HG03521 (cell line): Measurements from ENCODE around the gene ZNF77.
"Not testable (repeated sequence)": the region's sequence is repeated elsewhere in the genome, so short reads cannot be mapped to it uniquely, and the experiment has no call there.

Experiments
- ATAC-seq: cut with Tn5 transposase; IDR thresholded peaks from one replicate; pipeline ENCODE4 v1.9.1; 2021; ENCODE audit warnings: mild to moderate bottlenecking, moderate library complexity; ENCODE audit not compliant: unreplicated experiment

Gene ZNF77

DNA sequence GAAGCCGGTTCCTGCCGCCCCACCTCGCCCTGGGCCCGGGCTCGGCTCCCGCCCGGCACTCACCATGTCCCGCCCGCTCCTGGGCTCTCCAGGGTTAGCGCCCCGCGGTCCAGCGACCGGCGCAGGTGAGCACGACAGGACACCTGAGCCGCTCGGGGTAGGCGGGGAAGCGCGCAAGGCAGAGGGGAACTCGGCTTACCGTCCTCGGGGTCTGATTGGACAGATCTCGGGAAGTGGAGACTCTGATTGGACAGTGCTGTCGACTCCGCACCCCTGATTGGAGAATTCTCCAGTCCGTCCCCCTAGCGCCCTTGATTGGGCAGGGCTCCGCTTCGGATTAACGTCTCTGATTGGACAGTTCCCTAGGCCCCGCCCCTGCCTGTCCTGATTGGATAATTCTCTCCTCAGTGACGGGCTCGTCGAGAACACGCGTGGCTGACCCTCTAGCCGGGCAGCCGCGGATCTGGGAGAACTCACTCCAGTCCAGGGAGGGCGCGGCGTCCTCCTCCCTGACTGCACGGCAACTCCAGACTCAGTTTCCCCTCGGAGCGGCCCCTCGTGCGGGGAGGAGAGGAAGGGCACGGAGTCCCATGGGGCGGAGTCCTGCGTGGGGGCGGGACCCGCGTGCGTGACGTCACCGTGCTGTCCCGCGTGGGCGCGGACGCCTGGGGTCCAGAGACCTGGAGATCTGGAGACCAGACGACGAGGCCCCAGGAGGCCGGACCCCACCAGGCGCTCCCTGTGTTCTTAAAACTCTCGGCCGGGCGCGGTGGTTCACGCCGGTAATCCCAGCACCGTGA lies at the start of gene ZNF77:
TSS of gene ZNF77 (minus strand) at position 197 of the 800 bp plus-strand sequence. CDS start at position 66, 131 bp downstream.
- peak; percentile 95 for ATAC-seq

DNA sequence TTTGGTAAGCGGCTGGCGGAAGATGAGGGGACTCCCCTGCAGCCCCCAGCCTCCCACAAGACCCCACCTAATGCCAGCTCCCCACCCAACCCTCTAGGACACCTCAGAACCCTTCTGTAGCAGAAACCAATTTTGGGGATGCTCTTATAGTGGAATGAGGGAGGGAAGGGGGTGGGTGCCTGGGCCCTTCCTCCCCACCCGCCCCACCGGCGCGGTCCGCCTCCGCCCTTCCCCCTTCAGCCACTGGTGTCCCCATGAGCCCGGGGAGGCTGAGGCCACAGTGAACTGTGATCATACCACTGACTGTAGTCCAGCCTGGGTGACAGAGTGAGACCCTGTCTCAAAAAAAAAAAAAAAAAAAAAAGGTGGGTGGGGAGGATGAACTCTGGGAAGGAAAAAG lies 48.8 kb upstream of the ZNF77 start:
- ATAC-seq, result no peak

DNA sequence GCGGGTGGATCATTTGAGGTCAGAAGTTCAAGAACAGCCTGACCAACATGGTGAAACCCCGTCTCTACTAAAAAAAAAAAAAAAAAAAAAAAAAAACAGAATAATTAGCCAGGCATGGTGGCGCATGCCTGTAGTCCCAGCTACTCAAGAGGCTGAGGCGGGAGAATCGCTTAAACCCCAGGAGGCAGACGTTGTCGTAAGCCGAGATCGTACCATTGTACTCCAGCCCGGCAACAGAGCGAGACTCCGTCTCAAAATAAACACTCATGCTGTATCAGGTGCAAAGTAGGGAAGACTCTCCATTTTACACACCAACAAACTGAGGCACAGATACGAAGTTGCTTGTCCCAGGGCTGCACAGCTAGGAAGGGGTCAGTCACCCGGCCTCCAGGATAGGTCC lies 48.2 kb upstream of the ZNF77 start:
- ATAC-seq, result no peak

DNA sequence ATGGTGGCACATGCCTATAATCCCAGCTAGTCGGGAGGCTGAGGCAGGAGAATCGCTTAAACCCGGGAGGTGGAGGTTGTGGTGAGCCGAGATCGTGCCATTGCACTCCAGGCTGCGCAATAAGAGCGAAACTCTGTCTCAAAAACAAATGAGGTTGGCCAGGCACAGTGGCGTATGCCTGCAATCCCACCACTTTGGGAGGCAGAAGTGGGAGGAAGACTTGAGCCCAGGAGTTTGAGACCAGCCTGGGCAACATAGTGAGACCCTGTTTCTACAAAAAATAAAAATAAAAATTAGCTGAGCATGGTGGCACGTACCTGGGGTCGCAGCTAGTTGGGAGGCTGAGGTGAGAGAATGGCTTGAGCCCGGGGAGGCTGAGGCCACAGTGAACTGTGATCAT lies 47.6 kb upstream of the ZNF77 start:
- ATAC-seq, result not testable (repeated sequence)

DNA sequence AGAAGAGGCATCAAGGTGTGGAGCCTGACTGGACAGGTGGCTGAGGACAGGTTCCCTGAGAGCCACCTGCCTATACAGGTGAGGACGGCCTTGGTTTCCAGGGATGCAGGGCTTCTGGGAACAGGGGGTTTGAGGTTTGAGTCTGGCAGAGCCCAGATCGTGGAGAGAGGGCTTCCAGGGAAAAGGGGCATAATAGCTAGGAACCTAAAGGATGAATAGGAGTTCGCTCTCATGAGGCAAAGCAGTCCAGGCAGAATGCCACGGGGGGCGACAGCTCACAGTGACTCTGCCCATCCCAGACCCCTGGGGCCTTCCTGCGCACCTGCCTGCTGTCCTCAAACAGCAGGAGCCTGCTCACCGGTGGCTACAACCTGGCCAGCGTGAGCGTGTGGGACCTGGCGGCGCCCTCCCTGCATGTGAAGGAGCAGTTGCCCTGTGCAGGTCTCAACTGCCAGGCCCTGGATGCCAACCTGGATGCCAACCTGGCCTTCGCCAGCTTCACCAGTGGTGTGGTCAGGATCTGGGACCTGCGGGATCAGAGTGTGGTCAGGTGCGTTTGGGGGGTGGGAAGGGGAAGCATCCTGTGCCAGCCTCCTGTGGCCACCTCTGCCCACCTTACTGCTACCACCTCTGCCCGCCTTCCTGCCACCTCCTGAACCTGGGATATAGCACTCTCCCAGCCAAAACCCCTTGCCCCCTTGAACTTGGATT lies 44.6 kb upstream of the ZNF77 start:
- ATAC-seq, result no peak

DNA sequence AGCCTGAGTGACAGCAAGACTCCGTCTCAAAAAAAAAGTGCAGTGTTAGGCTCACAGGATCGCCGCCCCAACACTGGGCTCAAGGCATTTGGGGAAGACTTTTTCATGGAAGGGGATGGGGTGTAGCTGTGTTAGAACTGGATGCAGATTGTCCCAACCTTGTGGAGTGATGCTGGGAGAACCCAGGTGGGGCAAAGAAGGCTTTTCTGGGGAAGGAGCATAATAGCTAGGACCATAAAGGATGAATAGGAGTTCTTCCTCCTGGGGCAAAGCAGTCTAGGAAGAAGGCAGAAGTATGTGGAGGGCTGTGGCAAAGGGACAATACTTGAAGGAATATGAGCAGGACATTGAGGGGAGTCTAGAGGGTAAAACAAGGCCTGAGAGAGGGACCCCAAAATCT lies 43.8 kb upstream of the ZNF77 start:
- no peak for ATAC-seq

DNA sequence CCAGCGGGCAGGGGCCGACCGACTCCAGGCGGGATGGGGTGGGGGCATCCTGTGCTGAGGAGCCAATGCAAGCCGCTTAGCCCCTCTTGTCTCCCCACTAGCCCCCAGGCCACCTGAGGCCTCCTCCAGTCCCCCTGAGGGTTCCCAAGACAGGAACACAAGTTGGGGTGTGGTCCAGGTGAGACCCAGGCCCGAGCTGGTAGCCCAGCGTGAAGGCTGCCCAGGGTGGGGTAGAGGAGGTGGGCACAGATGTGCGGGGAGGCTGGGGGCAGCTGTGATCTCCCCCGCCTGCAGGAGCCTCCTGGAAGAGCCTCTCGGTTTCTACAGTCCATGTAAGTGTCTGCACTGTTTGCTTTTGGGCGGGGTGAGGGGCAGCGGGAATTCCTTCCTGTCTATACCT lies 43.0 kb upstream of the ZNF77 start:
- ATAC-seq, result no peak

DNA sequence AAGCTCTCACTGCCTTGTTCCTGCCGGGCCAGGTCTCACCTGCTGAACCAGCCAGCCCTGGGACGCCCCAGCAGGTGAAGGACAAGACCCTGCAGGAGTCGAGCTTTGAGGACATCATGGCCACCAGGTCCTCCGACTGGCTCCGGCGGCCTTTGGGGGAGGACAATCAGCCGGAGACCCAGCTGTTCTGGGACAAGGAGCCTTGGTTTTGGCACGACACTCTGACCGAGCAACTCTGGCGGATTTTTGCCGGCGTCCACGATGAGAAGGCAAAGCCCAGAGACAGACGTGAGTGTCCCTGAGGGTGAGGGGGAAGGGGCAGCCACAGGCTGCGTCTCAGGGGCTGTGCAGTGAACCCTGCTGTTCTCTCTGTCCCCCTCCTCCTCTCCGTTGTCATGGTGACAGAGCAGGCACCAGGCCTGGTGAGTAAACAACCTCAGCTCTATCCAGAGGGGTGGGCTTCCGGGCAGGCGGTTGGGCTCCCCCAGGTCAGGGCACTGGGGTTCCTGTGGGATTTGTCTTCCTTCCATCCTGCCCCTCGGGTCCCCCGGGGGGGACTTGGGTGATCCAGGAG lies 42.3 kb upstream of the ZNF77 start:
- no peak for ATAC-seq

DNA sequence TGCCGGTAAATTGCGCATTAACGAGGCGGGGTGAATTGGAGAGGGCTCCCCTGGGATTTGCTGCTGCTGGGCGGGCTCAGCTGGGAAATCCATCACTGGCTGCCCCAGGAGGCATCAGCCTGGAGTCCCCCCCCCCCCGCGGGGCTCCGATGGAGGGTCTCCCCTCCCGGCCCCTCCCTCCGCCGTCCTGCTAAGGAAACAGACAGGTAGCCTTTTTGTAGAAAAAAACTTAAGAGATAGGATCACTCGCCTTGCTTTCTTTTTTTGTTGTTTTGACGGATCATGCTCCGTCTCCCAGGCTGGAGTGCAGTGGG lies 39.4 kb upstream of the ZNF77 start:
- ATAC-seq, result no peak

DNA sequence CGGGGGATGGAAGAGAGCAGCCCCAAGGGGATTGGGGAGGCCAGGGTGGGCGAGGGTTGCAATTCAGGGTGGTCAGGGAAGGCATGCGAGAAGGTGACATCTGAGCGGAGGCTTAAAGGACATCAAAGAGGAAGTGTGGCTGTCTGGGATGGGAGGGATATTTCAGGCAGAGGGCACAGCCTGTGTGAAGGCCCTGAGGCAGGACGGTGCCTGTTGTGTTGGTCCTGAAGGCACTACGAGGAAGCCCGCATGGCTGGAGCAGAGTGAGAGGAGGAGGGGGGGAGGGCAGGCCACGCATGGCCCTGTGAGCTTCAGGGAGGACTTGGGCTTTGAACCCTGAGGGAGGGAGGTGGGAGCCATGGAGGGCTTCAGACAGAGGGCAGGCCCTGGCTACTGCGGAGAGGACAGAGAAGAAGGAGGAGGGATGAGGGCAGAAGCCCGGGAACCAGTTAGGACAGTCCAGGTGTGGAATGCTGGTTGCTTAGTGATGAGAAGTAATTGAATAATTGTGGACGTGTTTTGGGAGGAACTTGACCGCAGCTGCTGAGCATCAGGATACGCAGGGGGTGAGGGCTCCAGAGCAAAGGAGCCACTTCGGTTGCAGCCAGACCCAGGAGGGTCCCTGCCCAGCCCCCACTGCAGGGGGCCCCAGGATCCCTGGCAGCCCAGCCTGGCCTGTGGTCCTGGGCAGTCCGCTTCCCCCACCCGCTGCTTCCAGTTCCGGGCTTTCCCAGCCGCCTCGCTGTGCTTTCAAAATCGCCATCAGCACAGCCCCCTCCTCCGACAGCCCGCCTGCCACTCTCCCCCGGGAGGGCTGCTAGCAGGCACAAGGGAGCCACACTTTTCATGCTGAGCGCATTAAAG lies 38.8 kb upstream of the ZNF77 start:
- no peak for ATAC-seq

DNA sequence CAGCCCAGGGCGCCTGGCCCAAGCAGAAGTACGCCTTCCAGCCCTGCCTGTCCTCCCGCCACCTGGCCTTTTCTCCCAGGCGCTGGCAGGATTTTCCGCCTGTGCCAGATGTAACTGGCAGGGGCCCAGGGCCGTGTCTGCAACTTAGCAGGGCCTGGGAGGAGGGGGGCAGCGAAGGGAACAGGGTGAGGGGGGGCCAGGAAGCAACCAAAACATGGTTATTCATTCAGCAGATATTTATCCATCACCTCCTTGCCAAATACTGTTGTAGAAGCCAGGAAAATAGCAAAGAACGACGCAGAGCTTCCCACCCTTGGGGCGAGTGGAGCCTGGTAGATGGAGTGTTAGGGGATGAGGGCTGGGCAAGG lies 38.2 kb upstream of the ZNF77 start:
- no peak for ATAC-seq

DNA sequence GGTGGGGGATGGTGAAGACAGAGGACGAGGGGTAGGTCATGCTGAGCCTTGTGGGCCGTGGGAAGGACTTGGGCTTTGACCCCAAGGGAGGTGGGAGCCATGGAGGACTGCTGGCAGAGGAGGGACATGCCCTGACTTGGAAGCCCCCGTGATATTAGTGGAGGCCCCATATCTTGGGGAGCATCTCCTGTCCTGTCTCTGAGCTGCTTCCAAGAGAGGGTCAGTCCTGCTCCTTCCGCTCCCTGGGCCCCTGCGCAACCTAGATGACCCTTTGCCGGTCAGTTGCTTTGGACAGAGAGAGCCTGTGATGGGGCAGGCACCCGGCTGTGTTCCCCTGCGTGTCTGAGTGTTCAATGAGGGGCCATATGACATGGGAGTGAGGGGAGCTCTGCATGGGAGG lies 37.8 kb upstream of the ZNF77 start:
- no peak for ATAC-seq

DNA sequence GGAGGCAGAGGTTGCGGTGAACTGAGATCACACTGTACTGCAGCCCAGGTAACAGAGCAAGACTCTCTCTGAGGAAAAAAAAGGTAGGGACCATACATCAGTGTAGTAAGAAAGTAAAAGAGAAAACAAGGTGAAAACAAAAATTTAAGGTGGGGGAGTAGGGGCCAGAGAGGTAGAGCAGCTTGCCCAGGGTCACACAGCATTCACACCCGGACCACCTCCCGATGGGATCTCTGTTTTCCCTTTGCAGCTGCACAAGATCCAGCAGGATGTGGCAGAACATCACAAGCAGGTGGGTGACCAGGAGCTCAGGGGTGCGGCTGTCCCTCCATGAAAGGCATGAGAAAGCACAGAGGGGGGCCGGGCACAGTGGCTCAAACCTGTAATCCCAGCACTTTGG lies 37.1 kb upstream of the ZNF77 start:
- ATAC-seq, result no peak

DNA sequence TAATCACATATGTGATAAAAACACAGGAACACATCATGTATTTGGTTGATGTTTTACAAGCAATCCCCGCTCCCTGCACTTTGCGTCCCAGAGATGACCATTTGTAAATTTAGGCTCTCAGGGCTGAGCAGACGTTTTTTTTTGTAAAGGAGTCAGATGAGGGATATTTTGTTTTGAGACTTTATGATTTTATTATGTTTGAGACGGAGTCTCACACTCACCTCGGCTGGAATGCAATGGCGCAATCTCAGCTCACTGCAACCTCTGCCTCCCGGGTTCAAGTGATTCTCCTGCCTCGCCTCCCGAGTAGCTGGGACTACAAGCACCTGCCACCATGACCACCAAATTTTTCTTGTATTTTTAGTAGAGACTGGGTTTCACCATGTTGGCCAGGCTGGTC lies 34.0 kb upstream of the ZNF77 start:
- ATAC-seq, result no peak

DNA sequence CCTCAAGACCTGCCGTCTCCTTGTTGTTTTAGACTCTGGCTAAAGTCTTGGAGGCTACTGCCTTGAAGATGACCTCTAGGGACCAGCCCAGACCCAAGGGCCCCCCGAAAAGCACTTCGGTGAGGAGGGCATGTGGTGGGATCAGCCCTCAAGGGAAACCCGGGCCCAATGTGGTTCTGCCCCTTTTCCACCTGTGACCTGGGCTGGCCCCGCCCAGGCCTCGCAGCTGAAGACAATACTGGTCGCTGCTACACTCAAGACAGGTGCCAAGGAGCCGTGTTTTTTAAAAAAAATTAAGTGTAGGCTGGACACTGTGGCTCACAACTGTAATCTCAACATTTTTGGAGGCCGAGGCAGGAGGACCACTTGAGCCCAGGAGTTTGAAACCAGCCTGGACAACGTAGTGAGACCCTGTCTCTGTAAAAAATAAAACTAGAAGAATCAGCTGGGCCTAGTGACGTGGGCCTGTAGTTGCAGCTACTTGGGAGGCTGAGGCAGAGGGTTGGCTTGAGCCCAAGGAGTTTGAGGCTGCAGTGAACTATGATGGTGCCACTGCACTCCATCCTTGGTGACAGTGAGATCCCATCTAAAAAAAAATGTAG lies 33.5 kb upstream of the ZNF77 start:
- ATAC-seq, result no peak

DNA sequence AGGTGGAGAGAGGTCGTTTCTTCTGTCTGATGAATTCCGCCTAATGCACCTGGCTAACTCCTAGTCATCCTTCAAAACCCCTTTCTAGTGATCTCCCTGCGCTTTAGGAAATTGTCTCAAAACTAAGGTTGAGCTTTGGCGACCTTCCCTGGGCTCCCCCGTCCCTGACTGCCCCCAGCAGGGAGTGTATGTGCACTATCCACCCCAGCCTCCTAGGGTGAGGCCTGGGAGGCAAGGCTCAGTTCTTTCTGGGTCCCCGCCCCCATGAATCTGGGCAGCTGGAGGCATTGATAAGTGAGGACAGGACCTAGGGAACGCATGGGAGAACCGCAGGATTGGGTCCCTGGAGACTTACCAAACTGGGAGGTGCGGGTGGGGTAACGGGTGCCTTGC lies 33.0 kb upstream of the ZNF77 start:
- no peak for ATAC-seq

DNA sequence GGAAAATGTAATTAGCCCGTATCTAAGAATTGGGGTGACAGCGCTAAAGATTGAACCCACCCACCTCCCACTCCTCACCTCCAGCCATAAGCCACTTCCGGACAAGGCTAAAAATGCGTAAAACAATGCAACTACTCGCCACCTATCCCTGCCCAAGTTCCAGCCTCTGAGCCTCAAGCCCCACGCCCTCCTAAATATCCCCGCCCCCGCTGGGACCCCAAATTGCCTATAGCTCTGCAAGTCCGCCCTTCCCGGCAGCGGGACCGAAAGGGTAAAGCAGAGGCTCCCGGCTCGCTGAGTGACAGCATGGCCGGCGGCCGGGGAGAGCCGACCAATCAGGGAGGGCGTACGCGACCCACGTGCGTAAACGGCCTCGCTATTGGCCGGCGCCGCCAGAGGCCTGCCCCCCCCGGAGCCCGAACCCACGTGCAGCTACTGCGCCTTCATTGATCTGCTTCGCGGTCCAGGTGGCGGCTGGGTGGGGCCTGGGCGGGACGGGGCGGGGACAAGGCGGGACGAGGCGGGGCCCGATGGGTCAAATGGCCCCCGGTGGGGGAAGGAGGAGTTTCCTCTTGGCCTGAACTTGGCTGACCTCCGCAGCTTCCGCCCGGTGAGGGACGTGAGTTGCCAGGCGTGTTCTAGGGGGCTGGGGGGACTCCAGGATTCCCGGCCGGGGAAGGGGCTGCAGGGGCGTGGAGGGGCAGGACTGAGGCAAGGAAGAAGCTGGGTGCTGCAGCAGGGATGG lies 32.4 kb upstream of the ZNF77 start, which contains the start of gene TLE6:
TSS of gene TLE6 (plus strand) at position 564 of the 745 bp plus-strand sequence. CDS start 670 bp downstream, outside the sequence.
- ATAC-seq, result peak; percentile 97

DNA sequence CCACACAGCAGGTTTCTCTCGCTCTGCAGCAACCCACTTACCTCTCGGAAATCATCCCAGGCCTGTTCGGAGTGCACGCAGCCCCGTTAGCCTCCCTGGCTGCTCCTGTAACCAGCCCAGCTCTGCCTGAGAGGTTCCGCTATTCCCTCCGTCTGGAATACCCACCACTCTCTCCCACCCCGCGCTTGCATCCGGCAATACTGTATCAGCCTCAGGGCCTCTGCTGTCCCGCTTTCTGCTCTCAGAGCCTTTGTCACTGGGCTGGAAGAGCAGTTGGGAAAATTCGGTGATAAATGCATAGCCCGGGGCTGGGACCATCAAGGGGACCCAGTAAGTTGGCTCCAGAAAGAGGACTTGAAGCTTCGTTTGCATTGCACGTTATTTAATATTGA lies 31.8 kb upstream of the ZNF77 start:
- ATAC-seq, result no peak

DNA sequence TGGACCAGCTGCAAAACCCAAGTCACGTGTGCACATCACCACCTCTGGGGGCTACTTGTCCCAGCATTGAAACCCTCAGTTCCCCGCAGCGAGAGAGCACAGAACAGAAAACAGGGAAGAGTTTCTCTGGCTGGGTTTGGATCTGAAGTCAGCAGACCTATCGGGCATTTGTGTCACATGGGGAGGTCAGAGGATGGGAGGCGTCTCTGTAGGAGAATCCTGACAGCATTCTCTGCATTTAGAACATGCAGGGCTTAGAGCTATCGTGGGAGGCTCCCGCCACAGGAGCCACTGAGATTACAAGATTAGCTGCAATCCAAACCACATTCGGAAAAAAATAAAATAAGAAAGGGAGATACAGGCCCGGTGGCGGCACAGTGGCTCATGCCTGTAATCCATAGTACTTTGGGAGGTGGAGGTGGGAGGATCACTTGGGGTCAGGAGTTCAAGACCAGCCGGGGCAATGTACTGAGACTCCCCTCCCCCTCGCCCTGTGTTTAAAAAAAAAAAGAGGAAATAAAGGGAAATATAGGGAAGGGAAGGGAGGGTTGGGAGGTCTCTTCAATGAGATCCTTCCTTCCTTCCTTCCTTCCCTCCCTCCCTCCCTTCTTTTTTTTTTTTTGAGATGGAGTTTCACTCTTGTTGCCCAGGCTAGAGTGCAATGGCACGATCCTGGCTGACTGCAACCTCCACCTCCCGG lies 29.7 kb upstream of the ZNF77 start:
- no peak for ATAC-seq

DNA sequence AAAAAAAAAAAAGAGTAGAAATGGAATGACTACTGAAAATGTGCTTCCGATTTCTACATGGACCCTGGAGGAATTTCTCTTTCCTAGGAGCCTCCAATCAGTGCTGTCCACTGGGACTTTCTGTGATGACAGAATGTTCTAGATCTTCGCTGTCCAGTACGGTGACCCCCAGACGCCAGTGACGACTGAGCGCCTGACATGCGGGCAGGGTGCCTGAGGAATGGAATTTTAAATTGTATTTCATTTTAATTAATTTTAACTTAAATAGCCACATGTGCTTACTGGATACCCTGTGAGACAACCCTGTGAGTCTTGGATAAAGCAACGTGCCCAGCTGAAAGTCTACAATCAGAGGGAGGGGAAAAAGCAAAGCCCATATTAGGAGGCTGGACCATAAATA lies 28.5 kb upstream of the ZNF77 start:
- ATAC-seq, result no peak
